GM10266 (cell line): ENCODE measurements around the gene ZP3.

Experiments used
- DNase-seq: peaks from one replicate; pipeline ENCODE4 v3.0.0; 2012; ENCODE audit errors: extremely low spot score
- TF ChIP-seq, protein P1 (sequence below): IDR thresholded peaks from 2 replicates; pipeline ENCODE4 v1.5.1; 2012; ENCODE audit warnings: mild to moderate bottlenecking, low read depth; ENCODE audit not compliant: control insufficient read depth, insufficient read depth; ENCODE audit errors: missing control alignments

ZP3 gene

DNA sequence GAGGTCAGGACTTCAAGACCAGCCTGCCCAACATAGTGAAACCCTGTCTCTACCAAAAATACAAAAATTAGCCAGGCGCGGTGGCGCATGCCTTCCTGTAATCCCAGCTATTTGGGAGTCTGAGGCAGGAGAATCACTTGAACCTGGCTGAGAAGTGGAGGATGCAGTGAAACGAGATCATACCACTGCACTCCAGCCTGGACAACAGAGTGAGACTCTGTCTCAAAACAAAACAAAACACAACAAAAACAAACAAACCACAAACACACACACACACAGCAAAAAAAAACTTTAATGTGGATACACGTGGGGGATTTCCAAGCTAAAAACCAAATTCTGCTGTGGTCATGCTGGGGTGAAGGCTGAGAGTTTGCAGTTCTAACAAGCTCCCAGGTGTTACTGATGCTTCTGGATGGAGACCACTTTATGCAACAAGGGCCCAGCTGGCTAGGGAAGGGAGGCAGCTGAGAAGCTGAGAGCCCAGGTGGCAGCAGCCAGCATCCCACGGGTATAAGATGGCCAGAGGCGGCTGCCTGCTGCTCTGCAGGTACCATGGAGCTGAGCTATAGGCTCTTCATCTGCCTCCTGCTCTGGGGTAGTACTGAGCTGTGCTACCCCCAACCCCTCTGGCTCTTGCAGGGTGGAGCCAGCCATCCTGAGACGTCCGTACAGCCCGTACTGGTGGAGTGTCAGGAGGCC is at the start of gene ZP3:
ZP3 (plus strand) TSS at position 538 of the 699 bp plus-strand sequence; CDS start at position 553, 15 bp downstream.
- TF ChIP-seq, protein P1, sequence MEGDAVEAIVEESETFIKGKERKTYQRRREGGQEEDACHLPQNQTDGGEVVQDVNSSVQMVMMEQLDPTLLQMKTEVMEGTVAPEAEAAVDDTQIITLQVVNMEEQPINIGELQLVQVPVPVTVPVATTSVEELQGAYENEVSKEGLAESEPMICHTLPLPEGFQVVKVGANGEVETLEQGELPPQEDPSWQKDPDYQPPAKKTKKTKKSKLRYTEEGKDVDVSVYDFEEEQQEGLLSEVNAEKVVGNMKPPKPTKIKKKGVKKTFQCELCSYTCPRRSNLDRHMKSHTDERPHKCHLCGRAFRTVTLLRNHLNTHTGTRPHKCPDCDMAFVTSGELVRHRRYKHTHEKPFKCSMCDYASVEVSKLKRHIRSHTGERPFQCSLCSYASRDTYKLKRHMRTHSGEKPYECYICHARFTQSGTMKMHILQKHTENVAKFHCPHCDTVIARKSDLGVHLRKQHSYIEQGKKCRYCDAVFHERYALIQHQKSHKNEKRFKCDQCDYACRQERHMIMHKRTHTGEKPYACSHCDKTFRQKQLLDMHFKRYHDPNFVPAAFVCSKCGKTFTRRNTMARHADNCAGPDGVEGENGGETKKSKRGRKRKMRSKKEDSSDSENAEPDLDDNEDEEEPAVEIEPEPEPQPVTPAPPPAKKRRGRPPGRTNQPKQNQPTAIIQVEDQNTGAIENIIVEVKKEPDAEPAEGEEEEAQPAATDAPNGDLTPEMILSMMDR, result no peak
- no peak for DNase-seq

DNA sequence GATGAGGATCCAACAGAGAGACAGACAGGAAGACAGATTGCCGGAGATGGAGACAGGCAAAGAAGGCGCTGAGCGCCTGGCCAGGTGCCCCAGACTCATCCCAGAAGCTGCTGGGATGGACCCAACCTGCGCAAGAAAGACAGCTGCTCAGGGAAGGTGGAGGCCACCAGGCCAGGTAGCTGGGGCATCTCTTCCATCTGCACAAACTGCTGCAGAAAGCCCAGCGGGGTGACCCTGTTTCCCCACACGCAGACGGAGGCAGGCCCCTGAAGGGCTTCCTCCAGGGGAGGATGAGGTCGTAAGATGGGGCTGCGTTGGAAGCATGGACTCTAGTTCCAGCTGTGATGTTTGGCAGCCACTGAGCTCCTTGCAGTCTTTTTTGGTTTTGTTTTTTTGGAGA is 49.5 kb upstream of the ZP3 start:
- TF ChIP-seq, protein P1, result no peak
- DNase-seq, result no peak

DNA sequence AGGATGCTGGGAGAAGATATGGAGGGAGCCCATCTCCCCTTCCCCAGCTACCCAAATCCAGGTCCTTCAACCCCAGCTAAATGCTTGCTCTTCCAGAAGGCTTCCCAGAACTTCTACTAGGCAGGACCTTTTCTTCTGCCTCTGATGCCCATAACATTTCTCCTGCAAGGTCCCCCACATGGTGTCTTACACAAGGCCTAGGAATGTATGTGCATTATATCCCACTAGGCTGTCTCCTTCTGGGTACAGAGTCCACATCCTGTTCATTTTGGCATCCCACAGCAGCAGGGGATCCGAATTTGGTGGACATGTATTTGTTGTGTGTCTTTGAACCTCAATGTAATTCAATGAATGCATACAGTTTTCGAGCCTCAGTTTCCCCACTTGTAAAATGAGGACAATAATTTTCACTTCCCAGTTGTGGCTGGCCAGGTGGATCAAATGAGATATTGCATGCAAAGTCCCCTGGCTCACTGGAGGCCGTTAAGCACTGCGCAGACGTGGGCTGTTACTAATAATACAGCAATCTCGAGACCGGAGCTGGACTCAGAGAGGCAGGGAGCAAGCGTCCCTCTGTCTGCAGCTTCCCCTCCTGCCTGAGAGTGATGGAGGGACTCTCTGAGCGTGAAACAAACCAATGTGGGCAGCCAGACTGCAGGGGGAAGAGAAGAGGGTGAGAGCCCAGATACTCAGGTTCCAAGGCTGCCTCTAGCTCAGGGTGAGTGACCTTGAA is 47.4 kb upstream of the ZP3 start:
- TF ChIP-seq, protein P1, result no peak
- no peak for DNase-seq

DNA sequence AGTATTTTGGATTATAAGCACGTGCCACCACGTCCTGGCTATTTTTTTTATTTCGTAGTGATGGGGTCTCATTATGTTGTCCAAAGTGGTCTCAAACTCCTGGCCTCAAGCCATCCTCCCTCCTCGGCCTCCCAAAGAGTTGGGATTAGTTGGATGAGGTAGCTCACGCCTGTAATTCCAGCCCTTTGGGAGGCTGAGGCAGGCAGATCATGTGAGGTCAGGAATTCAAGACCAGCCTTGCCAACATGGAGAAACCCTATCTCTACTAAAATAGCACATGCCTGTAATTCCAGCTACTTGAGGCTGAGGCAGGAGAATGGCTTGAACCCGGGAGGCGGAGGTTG is 44.2 kb upstream of the ZP3 start:
- DNase-seq, result no peak
- TF ChIP-seq, protein P1, result no peak

DNA sequence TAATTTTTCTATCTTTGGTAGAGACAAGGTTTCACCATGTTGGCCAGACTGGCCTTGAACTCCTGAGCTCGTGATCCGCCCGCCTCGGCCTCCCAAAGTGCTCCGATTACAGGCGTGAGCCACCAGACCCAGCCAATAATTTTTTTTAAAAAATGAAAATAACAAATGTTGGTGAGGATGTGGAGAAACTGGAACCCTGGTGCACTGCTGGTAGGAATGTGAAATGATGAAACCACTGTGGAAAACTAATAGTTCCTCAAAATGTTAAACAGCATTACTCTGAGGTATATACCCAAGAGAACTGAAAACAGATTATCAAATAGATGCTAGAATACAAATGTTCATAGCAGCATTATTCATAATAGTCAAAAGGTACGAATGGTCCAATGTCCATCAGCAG is 42.9 kb upstream of the ZP3 start:
- DNase-seq, result no peak
- TF ChIP-seq, protein P1, result no peak

DNA sequence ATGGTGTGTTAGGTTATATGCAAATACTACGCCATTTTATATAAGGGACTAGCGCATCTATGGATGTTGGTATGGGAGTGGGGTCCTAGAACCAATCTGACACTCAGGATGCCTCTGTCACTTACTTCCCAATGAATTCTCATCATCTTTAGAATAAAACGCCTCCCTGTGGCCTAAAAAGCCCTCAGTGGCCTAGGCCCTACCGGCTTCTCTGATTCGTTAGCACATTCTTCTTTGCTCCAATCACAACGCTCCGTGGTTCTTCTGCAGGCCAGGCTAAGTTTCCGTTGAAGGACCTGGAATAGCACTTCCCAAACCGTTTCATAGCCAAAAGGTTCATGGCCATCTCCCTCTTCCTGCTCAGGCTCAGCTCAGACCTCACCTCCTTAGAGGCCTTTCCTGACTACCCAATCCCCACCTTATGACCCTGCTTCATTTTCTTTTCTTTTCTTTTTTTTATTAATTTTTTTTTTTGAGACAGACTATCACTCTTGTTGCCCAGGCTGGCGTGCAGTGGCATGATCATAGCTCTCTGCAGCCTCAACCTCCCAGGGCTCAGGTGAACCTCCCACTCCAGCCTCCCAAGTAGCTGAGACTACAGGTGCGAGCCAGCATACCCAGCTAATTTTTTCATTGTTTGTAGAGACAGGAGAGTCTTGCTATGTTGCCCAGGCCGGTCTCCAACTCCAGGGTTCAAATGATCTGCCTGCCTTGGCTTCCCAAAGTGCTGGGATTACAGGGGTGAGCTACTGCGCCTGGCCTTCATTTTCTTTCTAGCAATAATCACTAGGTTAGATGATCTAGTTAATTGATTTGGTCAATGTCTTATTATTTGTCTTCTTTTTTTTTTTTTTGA is 41.4 kb upstream of the ZP3 start:
- DNase-seq, result no peak
- TF ChIP-seq, protein P1, result no peak
